GM12892 (cell line): ENCODE data around the gene TAS1R1.
A peak's percentile ranks its signal among the peaks of the same experiment; 100 is the strongest.

ENCODE experiments used
- DNase-seq: peaks from one replicate; pipeline ENCODE4 v3.0.0; 2011; ENCODE audit not compliant: insufficient read length
- FAIRE-seq: peaks from 2 replicates; lab custom pipeline; 2011; peaks lifted over from hg19 to GRCh38; lab: Jason Lieb, UNC
- POLR2A ChIP-seq: IDR thresholded peaks from 2 replicates; pipeline ENCODE4 v1.6.1; 2011; ENCODE audit warnings: low read depth, low read length, control low read depth
- POLR2AphosphoS5 ChIP-seq: IDR thresholded peaks from 2 replicates; pipeline ENCODE4 v1.6.1; 2011; ENCODE audit warnings: low read depth, low read length, control low read depth
- TAF1 ChIP-seq: IDR thresholded peaks from 2 replicates; pipeline ENCODE4 v1.6.1; 2011; ENCODE audit warnings: low read depth, mild to moderate bottlenecking, control low read depth, low read length, borderline replicate concordance

The TAS1R1 gene

GRCh38 chr1:6578624-6579373, 23.7 kb downstream of the TAS1R1 start:
- FAIRE-seq (no peak), DNase-seq (no peak)

DNA sequence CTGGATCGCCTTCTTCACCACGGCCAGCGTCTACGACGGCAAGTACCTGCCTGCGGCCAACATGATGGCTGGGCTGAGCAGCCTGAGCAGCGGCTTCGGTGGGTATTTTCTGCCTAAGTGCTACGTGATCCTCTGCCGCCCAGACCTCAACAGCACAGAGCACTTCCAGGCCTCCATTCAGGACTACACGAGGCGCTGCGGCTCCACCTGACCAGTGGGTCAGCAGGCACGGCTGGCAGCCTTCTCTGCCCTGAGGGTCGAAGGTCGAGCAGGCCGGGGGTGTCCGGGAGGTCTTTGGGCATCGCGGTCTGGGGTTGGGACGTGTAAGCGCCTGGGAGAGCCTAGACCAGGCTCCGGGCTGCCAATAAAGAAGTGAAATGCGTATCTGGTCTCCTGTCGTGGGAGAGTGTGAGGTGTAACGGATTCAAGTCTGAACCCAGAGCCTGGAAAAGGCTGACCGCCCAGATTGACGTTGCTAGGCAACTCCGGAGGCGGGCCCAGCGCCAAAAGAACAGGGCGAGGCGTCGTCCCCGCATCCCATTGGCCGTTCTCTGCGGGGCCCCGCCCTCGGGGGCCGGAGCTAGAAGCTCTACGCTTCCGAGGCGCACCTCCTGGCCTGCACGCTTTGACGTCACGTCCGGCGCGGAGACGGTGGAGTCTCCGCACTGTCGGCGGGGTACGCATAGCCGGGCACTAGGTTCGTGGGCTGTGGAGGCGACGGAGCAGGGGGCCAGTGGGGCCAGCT, 24.4 kb downstream of the TAS1R1 start, which contains the start of gene ZBTB48:
TSS of gene ZBTB48 (plus strand) at position 621 of the 745 bp plus-strand sequence. CDS start 616 bp downstream, outside the sequence.
- peak; percentile 99 for FAIRE-seq
- peak; percentile 100 for DNase-seq
- peak; percentile 90 for TF ChIP-seq POLR2AphosphoS5
- 0 out of 2 replicates have a peak, but pooled peaks have one; percentile 26 for TF ChIP-seq TAF1
- peak; percentile 96 for TF ChIP-seq POLR2A

More at GRCh38 chr1:6578624-6579373, 23.7 kb downstream of the TAS1R1 start:
- TF ChIP-seq TAF1 (no peak), POLR2AphosphoS5 (no peak), POLR2A (no peak)

DNA sequence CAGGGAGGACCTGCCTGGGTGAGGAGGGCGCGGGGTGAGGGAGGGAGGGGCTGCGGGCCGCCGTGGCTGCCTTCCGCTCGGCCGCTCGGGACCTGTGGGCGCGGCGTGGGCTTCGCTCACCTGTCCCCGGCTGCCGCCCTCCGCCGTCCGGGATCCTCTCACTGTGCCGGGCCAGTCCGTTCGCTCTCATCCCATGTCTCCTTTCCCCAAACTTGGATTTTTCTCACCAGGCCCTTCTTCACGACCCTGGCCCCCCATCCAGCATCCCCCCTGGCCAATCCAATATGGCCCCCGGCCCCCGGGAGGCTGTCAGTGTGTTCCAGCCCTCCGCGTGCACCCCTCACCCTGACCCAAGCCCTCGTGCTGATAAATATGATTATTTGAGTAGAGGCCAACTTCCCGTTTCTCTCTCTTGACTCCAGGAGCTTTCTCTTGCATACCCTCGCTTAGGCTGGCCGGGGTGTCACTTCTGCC, 25.0 kb downstream of the TAS1R1 start:
- no peak for FAIRE-seq

DNA sequence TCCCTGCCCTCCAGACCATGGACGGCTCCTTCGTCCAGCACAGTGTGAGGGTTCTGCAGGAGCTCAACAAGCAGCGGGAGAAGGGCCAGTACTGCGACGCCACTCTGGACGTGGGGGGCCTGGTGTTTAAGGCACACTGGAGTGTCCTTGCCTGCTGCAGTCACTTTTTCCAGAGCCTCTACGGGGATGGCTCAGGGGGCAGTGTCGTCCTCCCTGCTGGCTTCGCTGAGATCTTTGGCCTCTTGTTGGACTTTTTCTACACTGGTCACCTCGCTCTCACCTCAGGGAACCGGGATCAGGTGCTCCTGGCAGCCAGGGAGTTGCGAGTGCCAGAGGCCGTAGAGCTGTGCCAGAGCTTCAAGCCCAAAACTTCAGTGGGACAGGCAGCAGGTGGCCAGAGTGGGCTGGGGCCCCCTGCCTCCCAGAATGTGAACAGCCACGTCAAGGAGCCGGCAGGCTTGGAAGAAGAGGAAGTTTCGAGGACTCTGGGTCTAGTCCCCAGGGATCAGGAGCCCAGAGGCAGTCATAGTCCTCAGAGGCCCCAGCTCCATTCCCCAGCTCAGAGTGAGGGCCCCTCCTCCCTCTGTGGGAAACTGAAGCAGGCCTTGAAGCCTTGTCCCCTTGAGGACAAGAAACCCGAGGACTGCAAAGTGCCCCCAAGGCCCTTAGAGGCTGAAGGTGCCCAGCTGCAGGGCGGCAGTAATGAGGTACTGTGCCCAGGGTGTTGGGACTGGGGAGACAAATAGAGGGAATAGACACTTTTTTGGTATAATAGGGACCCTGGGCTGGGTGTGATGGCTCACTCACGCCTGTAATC, 25.7 kb downstream of the TAS1R1 start:
- FAIRE-seq: no peak
- TF ChIP-seq POLR2AphosphoS5 (no peak), POLR2A (no peak), TAF1 (no peak)
- DNase-seq: no peak

More for the DNA sequence above, 25.0 kb downstream of the TAS1R1 start:
- DNase-seq: no peak
- TF ChIP-seq POLR2A (no peak), POLR2AphosphoS5 (no peak), TAF1 (no peak)

GRCh38 chr1:6581561-6582305, 26.6 kb downstream of the TAS1R1 start:
- no peak for TF ChIP-seq TAF1
- TF ChIP-seq POLR2AphosphoS5: no peak
- no peak for TF ChIP-seq POLR2A
- FAIRE-seq: no peak

DNA sequence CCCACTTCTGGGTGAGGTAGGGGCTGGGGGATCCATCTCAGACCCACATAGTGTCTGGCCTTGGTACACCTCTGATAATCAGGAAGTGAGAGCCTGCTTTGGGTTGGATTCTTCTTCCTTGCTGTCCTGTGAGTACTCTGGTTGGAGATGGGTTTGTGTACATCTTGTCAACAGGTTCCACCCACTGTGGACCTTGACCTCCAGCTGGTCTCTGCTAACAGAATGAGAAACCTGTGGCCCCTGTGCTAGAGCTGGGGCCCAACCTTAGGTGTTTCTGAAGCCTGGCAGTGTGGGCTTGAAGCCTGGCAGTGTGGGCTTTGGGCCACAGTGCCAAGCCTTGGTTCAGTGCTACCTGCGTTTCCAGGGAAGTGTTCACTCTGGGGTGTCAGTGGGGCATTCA, 27.3 kb downstream of the TAS1R1 start:
- no peak for DNase-seq
- TF ChIP-seq TAF1 (no peak), POLR2A (no peak), POLR2AphosphoS5 (no peak)
- FAIRE-seq: no peak

More at GRCh38 chr1:6581561-6582305, 26.6 kb downstream of the TAS1R1 start:
- DNase-seq: no peak

- DNase-seq (no peak), FAIRE-seq (no peak)
- TF ChIP-seq POLR2AphosphoS5: no peak
- no peak for TF ChIP-seq POLR2A
- no peak for TF ChIP-seq TAF1
Measured at GRCh38 chr1:6584126-6585080, 29.3 kb downstream of the TAS1R1 start.

GRCh38 chr1:6585081-6585722, 30.1 kb downstream of the TAS1R1 start:
- no peak for FAIRE-seq
- DNase-seq: no peak
- TF ChIP-seq POLR2AphosphoS5 (no peak), POLR2A (no peak), TAF1 (no peak)

GRCh38 chr1:6585841-6586240, 30.7 kb downstream of the TAS1R1 start:
- no peak for DNase-seq
- no peak for FAIRE-seq
- no peak for TF ChIP-seq POLR2A
- TF ChIP-seq TAF1: no peak
- no peak for TF ChIP-seq POLR2AphosphoS5
